ENCODE results near the gene C11orf21. TPM values are rescaled to one million over a fixed set of nuclear protein-coding genes. Genes with fewer than 3 reads are reported as not detected.

Gene C11orf21
- total and polyA plus RNA-seq, 9 of the 15 experiments (the other 6 are each of a cell fraction or from before 2014, with no cell fraction given), result 0.10 to 2.6 (median 2.0) TPM

DNA sequence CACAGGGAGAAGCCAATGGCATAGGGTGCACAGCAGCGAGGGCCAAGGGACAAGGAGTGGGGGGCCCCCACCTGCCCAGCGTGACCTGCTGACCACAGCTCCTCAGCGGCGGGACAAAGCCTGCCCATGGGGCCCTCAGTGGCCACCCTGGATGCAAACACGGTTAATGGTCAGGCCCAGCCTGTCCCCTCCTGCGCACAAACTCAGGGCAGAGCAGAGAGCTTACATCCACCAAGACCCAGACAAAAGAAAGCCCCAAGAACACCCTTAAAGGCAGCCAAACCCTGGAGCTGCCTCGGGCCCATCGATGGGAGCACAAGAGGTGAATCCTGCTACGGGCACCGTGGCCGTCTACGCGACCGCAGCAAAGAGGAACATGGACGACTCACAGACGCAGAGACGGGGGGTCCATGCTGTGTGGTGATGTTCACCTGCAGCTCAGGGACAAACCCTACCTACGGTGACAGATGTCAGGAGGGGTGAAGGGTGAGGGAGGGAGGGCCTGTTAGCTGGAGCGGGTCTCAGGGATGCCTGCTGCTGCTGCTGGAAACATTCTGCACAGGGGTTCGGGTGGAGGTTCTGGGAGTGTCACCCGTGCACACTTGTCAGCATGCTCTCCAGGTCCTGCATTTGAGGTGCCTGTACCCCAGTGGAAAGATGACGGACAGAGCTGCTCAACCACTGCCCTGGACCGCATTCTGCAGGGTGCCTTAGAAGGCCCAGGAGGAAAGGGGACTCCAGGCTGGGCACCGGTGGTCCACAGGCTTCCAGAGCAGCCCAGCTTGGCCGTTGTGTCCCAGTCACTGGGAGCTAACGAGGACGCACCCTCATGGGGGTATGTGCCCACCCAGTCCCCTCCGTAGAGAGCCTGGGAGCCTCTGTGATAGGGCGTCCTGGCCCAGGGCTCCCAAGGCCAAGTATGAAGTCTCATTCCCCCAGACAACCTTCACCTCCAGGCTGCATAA lies 42.9 kb downstream of the C11orf21 start:
- H3K36me3 ChIP-seq (ENCODE audit: control insufficient read depth, insufficient read depth, low read length), result no peaks in the 10 kb centered on the region
- no peak overlapping the region for H3K9ac ChIP-seq (ENCODE audit: insufficient read depth in 1 of 2, low read depth in 2 of 2, low read length in 2 of 2)
- H4K20me1 ChIP-seq (replicated peaks; ENCODE audit: control insufficient read depth, insufficient read depth, low read length), result peaks cover 12% of the 10 kb centered on the region; the same call in 1 of the 2 replicates
- ATAC-seq (no peak; the same call in 2 of the 3 replicates), FAIRE-seq (no peak), DNase-seq (ENCODE audit: extremely low read depth in 1 of 4, low spot score in 3 of 4) (no peak)
- no peak overlapping the region for H3K4me2 ChIP-seq (ENCODE audit: insufficient read depth, low read length)
- TF ChIP-seq CBX3 (IDR thresholded peaks at IDR 0.05; ENCODE audit: borderline replicate concordance in 1 of 2, low read length in 2 of 2), result no peak
- TF ChIP-seq SMC3 (conservative IDR thresholded peaks at IDR 0.05; ENCODE audit: insufficient read depth, low read depth, low read length), result no peak
- no peak for TF ChIP-seq NFE2 (IDR thresholded peaks at IDR 0.05; ENCODE audit: low read depth)
- no peak for TF ChIP-seq RHOXF2B (CRISPR knock-in tag; conservative IDR thresholded peaks at IDR 0.05)
- TF ChIP-seq RBBP5 (IDR thresholded peaks at IDR 0.05; ENCODE audit: borderline replicate concordance, insufficient read depth, low read length, poor library complexity, severe bottlenecking), result no peak
- TF ChIP-seq, protein P1, sequence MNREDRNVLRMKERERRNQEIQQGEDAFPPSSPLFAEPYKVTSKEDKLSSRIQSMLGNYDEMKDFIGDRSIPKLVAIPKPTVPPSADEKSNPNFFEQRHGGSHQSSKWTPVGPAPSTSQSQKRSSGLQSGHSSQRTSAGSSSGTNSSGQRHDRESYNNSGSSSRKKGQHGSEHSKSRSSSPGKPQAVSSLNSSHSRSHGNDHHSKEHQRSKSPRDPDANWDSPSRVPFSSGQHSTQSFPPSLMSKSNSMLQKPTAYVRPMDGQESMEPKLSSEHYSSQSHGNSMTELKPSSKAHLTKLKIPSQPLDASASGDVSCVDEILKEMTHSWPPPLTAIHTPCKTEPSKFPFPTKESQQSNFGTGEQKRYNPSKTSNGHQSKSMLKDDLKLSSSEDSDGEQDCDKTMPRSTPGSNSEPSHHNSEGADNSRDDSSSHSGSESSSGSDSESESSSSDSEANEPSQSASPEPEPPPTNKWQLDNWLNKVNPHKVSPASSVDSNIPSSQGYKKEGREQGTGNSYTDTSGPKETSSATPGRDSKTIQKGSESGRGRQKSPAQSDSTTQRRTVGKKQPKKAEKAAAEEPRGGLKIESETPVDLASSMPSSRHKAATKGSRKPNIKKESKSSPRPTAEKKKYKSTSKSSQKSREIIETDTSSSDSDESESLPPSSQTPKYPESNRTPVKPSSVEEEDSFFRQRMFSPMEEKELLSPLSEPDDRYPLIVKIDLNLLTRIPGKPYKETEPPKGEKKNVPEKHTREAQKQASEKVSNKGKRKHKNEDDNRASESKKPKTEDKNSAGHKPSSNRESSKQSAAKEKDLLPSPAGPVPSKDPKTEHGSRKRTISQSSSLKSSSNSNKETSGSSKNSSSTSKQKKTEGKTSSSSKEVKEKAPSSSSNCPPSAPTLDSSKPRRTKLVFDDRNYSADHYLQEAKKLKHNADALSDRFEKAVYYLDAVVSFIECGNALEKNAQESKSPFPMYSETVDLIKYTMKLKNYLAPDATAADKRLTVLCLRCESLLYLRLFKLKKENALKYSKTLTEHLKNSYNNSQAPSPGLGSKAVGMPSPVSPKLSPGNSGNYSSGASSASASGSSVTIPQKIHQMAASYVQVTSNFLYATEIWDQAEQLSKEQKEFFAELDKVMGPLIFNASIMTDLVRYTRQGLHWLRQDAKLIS (CRISPR knock-in tag; IDR thresholded peaks at IDR 0.05), result no peak
- no peak for TF ChIP-seq GATA2 (CRISPR knock-in tag; IDR thresholded peaks at IDR 0.05)
- TF ChIP-seq KAT7 (CRISPR knock-in tag; IDR thresholded peaks at IDR 0.05; ENCODE audit: borderline replicate concordance), result no peak
- no peak for TF ChIP-seq NCOA1 (IDR thresholded peaks at IDR 0.05; ENCODE audit: low read depth)
- TF ChIP-seq NR2C1 (IDR thresholded peaks at IDR 0.05), result no peak
- TF ChIP-seq NR2C1 (tag; IDR thresholded peaks at IDR 0.05), result no peak
- no peak for TF ChIP-seq ATF1 (CRISPR knock-in tag; IDR thresholded peaks at IDR 0.05)
- no peak for TF ChIP-seq ATF1 (tag; IDR thresholded peaks at IDR 0.05)
- no peak for TF ChIP-seq ETV5 (CRISPR knock-in tag; IDR thresholded peaks at IDR 0.05; ENCODE audit: low read depth)
- TF ChIP-seq, protein P2, sequence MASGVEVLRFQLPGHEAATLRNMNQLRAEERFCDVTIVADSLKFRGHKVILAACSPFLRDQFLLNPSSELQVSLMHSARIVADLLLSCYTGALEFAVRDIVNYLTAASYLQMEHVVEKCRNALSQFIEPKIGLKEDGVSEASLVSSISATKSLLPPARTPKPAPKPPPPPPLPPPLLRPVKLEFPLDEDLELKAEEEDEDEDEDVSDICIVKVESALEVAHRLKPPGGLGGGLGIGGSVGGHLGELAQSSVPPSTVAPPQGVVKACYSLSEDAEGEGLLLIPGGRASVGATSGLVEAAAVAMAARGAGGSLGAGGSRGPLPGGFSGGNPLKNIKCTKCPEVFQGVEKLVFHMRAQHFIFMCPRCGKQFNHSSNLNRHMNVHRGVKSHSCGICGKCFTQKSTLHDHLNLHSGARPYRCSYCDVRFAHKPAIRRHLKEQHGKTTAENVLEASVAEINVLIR (CRISPR knock-in tag; IDR thresholded peaks at IDR 0.05), result no peak
- no peak for TF ChIP-seq CCNT2 (IDR thresholded peaks at IDR 0.05; ENCODE audit: borderline replicate concordance, extremely low read depth, insufficient read length, low read depth, low read length)
- no peak for TF ChIP-seq ARID2 (IDR thresholded peaks at IDR 0.05)
- intact Hi-C loops (cut with micrococcal nuclease) (no loop called here), in situ Hi-C loops (cut with MboI) (no loop called here)
- H3K79me2 ChIP-seq (ENCODE audit: control insufficient read depth, insufficient read depth, low read length), result no peaks in the 10 kb centered on the region
- WGBS (ENCODE audit: insufficient coverage, low coverage, missing lambda C conversion rate), result 1% methylated on average over 27 of the region's 29 CpGs
- no TSS peak for BruUV-seq (replicated peaks)
- H3K27ac ChIP-seq (ENCODE audit: extremely low read depth, low read depth, low read length), result no peak overlapping the region
- ChIA-PET POLR2A (no interaction called here), CTCF (ENCODE audit: low intra/inter-chr PET ratio) (no interaction called here)
- H3K9me3 ChIP-seq (replicated peaks; ENCODE audit: control insufficient read depth, insufficient read depth, low read depth, low read length), result no peaks in the 10 kb centered on the region
- peaks cover 26 to 69% of the 10 kb centered on the region in 2 experiments for H3K27me3 ChIP-seq (ENCODE audit: control insufficient read depth in 2 of 2, insufficient read depth in 2 of 2, low read length in 2 of 2)
- H3K4me1 ChIP-seq (replicated peaks in 1 of 2; ENCODE audit: control insufficient read depth in 2 of 2, insufficient read depth in 2 of 2, low read length in 2 of 2), result peaks cover 0 to 40% of the 10 kb centered on the region in 2 experiments; a peak in 1 of 5 replicates
- no peak overlapping the region for H3K4me3 ChIP-seq
- H3K9me1 ChIP-seq (ENCODE audit: control insufficient read depth, insufficient read depth, low read length), result no peaks in the 10 kb centered on the region
- H2AFZ ChIP-seq (ENCODE audit: low read depth, low read length), result no peak overlapping the region

Measured in K562 (cell line).